Upper lobe of right lung (tissue), 1 donor: ENCODE data around the gene SWT1. TPM values are rescaled to one million over a fixed set of nuclear protein-coding genes. Genes with fewer than 3 reads are reported as not detected.
A peak's percentile ranks its signal among the peaks of the same experiment; 100 is the strongest.

ENCODE experiments used
- ATAC-seq: fragments of 200-7000 bp; cut with Tn5 transposase; one replicate; pipeline ENCODE4 v1.9.1; 2020; ENCODE audit warnings: mild to moderate bottlenecking, moderate library complexity
- DNase-seq: peaks from one replicate; pipeline ENCODE4 v3.0.0-alpha.2; 2020
- H3K27ac ChIP-seq: fragments of 200-600 bp; one replicate; pipeline ENCODE4 v1.8.0; 2022
- H3K27me3 ChIP-seq: fragments of 200-600 bp; one replicate; pipeline ENCODE4 v1.8.0; 2022; ENCODE audit warnings: mild to moderate bottlenecking
- H3K36me3 ChIP-seq: fragments of 200-600 bp; one replicate; pipeline ENCODE4 v1.8.0; 2022
- H3K4me1 ChIP-seq: fragments of 200-600 bp; one replicate; pipeline ENCODE4 v1.8.0; 2022
- H3K4me3 ChIP-seq: fragments of 200-600 bp; one replicate; pipeline ENCODE4 v1.8.0; 2022; ENCODE audit warnings: mild to moderate bottlenecking
- H3K9me3 ChIP-seq: fragments of 200-600 bp; one replicate; pipeline ENCODE4 v1.8.0; 2022
- CTCF ChIP-seq: fragments of 200-600 bp; IDR thresholded peaks from one replicate; pipeline ENCODE4 v1.8.0; 2022; ENCODE audit warnings: antibody characterized with exemption
- intact Hi-C: fragments of 100-400 bp; cut with DNase I; formaldehyde crosslinking; loops from one replicate; pipeline ENCODE4 v1.11.0; 2022
- total RNA-seq: library from RNA; stranded (reverse); fragmentation: NEBNext Ultra II Directional; extraction: Animal tissue kit (Norgen Biotek cat#: 25700); gene quantifications from one replicate; pipeline ENCODE4 v1.2.1, GENCODE V29; 2021
- donor health status: DM: no; HTN: yes; CAD: no; lungs with severe emphysema.

Gene SWT1
- total RNA-seq, 1 donor from 2014 or later, result 7.2 TPM

- H3K4me1 ChIP-seq, result peaks cover 30% of the 10 kb centered on the region
- H3K36me3 ChIP-seq, result peaks cover 31% of the 10 kb centered on the region
- DNase-seq (no peak), ATAC-seq (no peak)
- H3K27ac ChIP-seq, result no peak overlapping the region
- intact Hi-C loops, result no loop called here
- no peak overlapping the region for H3K4me3 ChIP-seq
- H3K9me3 ChIP-seq, result no peaks in the 10 kb centered on the region
- no peak for TF ChIP-seq CTCF
- no peaks in the 10 kb centered on the region for H3K27me3 ChIP-seq
These were observed 4.7 kb upstream of the SWT1 start for GRCh38 chr1:185152187-185152767.

- intact Hi-C loops, result no loop called here
- peak overlapping the region; percentile 92 for H3K4me3 ChIP-seq
These were observed 2.0 kb upstream of the SWT1 start for GRCh38 chr1:185154912-185155513.

DNA sequence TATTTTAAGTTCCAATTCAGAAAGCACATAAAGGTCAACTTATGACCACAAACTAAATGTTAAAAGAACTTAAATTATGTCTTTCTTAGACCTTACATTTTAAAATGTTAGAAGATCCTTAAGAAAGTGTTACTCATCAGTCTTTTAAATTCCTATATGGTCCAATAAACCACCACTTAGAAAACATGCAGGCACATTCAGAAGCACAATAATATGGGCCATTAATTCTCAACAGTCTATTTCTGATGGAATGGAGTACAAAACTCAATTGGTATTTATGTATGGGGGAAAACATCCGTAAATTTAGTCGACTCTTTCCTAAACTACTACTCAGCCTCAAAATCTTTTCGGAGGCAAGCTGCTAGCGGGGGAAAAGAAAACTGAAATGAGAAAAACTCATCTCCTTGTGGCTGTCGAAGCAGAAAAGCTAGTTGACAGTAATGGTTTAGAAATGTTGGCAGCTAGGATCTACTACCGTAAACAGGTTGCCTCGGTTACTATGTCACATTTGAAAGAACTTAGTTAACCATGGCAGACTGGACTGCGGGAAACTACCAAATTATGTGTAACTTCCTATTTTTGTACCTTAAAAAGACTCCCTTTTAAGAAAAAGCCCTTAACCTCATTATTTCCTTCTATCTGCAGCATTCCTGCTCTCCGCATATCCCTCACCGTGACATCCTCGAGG is 1.2 kb upstream of the SWT1 start:
- H3K27ac ChIP-seq, result peak overlapping the region; percentile 100
- no peaks in the 10 kb centered on the region for H3K9me3 ChIP-seq
- H3K4me3 ChIP-seq, result peak overlapping the region; percentile 92
- ATAC-seq (no peak), DNase-seq (no peak)
- no peak for TF ChIP-seq CTCF
- intact Hi-C loops, result no loop called here
- H3K27me3 ChIP-seq, result no peaks in the 10 kb centered on the region
- peaks cover 30% of the 10 kb centered on the region for H3K4me1 ChIP-seq
- peaks cover 2% of the 10 kb centered on the region for H3K36me3 ChIP-seq

More at GRCh38 chr1:185154912-185155513, 2.0 kb upstream of the SWT1 start:
- H3K36me3 ChIP-seq, result peaks cover 9% of the 10 kb centered on the region
- TF ChIP-seq CTCF, result no peak
- ATAC-seq (no peak), DNase-seq (no peak)
- H3K9me3 ChIP-seq, result no peaks in the 10 kb centered on the region
- no peaks in the 10 kb centered on the region for H3K27me3 ChIP-seq
- peak overlapping the region; percentile 100 for H3K27ac ChIP-seq
- peaks cover 30% of the 10 kb centered on the region for H3K4me1 ChIP-seq

- ATAC-seq (peak; percentile 65), DNase-seq (no peak)
- peaks cover 30% of the 10 kb centered on the region for H3K4me1 ChIP-seq
- H3K4me3 ChIP-seq, result peak overlapping the region; percentile 92
- H3K27ac ChIP-seq, result peak overlapping the region; percentile 100
- no peak for TF ChIP-seq CTCF
- peaks cover 3% of the 10 kb centered on the region for H3K36me3 ChIP-seq
- no peaks in the 10 kb centered on the region for H3K27me3 ChIP-seq
- intact Hi-C loops, result no loop called here
- no peaks in the 10 kb centered on the region for H3K9me3 ChIP-seq
These were observed 596 bp upstream of the SWT1 start for GRCh38 chr1:185156288-185156853.

DNA sequence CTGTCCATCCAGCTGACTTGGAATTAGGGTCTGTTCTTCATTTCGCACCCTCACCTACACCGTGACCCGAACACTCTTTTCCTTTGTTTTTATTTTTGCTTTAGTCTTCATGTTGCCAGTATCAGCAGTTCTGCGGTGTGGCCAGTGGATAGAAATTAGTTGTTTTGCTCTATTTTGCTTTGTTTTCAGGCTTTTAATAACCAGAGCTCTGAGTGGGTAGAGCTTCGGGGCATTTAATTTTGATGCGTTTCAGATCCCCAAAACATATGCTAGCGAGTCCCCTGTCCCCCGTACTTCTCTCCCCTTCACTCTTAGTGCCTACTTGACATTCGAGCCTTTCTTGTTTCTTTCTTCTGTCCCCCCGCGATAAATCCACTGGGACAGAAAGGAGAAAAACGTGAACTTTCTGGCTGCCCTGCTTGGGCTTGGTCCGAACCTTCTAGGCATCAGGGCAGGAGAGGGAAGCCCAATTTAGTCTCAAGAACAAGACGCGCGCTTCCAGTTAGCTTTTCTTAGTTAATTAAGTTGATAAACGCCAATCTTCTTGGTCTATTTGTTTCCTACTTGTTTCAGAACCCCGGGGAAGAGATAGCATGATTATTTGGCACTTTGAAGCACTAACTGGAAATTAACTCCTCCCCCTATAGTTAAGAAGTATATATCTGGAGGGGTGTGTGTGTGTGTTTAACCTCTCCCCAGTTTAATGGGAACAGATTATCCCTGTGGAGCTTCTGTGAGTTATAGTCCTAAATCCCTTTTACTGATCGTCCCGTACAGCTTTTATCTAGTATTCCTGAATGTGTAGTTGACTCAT is 839 bp downstream of the SWT1 start:
- no peak for DNase-seq
- peak overlapping the region; percentile 100 for H3K27ac ChIP-seq
- H3K4me1 ChIP-seq, result peaks cover 22% of the 10 kb centered on the region
- intact Hi-C loops, result no loop called here
- no peaks in the 10 kb centered on the region for H3K9me3 ChIP-seq
- H3K4me3 ChIP-seq, result peak overlapping the region; percentile 92
- H3K36me3 ChIP-seq, result peaks cover 8% of the 10 kb centered on the region
- TF ChIP-seq CTCF, result no peak
- ATAC-seq, result no peak
- no peaks in the 10 kb centered on the region for H3K27me3 ChIP-seq
